Measurements from ENCODE around the gene SLC12A7.

SLC12A7 gene

GRCh38 chr5:1054799-1055775, 56.8 kb downstream of the SLC12A7 start:
- no peak for TF ChIP-seq REST (IDR thresholded peaks at IDR 0.05; ENCODE audit: insufficient read depth in 1 of 2, low read depth in 2 of 2, low read length in 2 of 2)
- TF ChIP-seq SIN3A (IDR thresholded peaks at IDR 0.05; ENCODE audit: borderline replicate concordance, insufficient read depth, low read length) = no peak
- TF ChIP-seq TAF1 (IDR thresholded peaks at IDR 0.05; ENCODE audit: borderline replicate concordance, insufficient read depth, low read length) = no peak

- TF ChIP-seq SIN3A (IDR thresholded peaks at IDR 0.05; ENCODE audit: borderline replicate concordance, insufficient read depth, low read length) = no peak
- TF ChIP-seq POLR2AphosphoS5 (IDR thresholded peaks at IDR 0.05; ENCODE audit: low read depth, low read length) = no peak
- TF ChIP-seq TAF1 (IDR thresholded peaks at IDR 0.05; ENCODE audit: borderline replicate concordance, insufficient read depth, low read length) = no peak
- no peak for TF ChIP-seq FOXP2 (optimal IDR thresholded peaks at IDR 0.05; ENCODE audit: borderline replicate concordance, extremely low read depth, extremely low read length, insufficient read depth)
- no peak for TF ChIP-seq REST (IDR thresholded peaks at IDR 0.05; ENCODE audit: insufficient read depth in 1 of 2, low read depth in 2 of 2, low read length in 2 of 2)
Measured at GRCh38 chr5:1054018-1054798, 57.7 kb downstream of the SLC12A7 start.

- TF ChIP-seq TAF1 (IDR thresholded peaks at IDR 0.05; ENCODE audit: borderline replicate concordance, insufficient read depth, low read length) (no peak), SIN3A (IDR thresholded peaks at IDR 0.05; ENCODE audit: borderline replicate concordance, insufficient read depth, low read length) (no peak), POLR2AphosphoS5 (IDR thresholded peaks at IDR 0.05; ENCODE audit: low read depth, low read length) (no peak), REST (IDR thresholded peaks at IDR 0.05; ENCODE audit: insufficient read depth in 1 of 2, low read depth in 2 of 2, low read length in 2 of 2) (no peak), FOXP2 (optimal IDR thresholded peaks at IDR 0.05; ENCODE audit: borderline replicate concordance, extremely low read depth, extremely low read length, insufficient read depth) (no peak)
Measured at GRCh38 chr5:1053391-1054017, 58.4 kb downstream of the SLC12A7 start.

GRCh38 chr5:1052641-1053390, 59.0 kb downstream of the SLC12A7 start:
- TF ChIP-seq REST (IDR thresholded peaks at IDR 0.05; ENCODE audit: insufficient read depth in 1 of 2, low read depth in 2 of 2, low read length in 2 of 2) (no peak), POLR2AphosphoS5 (IDR thresholded peaks at IDR 0.05; ENCODE audit: low read depth, low read length) (no peak), SIN3A (IDR thresholded peaks at IDR 0.05; ENCODE audit: borderline replicate concordance, insufficient read depth, low read length) (no peak), TAF1 (IDR thresholded peaks at IDR 0.05; ENCODE audit: borderline replicate concordance, insufficient read depth, low read length) (no peak), FOXP2 (optimal IDR thresholded peaks at IDR 0.05; ENCODE audit: borderline replicate concordance, extremely low read depth, extremely low read length, insufficient read depth) (no peak)

All from PFSK-1 (cell line).